ENCODE data around the gene RFX4. TPM values are rescaled to one million over a fixed set of nuclear protein-coding genes. Genes with fewer than 3 reads are reported as not detected.

Gene RFX4
- total and polyA plus RNA-seq, 2 of the 8 experiments (the other 6 are each of a cell fraction or from before 2014, with no cell fraction given) = 0.06 TPM; not detected in 1

- ChIA-PET POLR2A (ENCODE audit: partially characterized antibody) (interaction anchor here (1.0 kb wide), 1 partner anchor 193 kb away, joined by 3 read pairs; the partner anchor contains the start of gene RIC8B), CTCF (ENCODE audit: partially characterized antibody) (interaction anchor here (0.8 to 1.5 kb wide), 3 partner anchors 192 to 241 kb away, joined by 3 to 5 read pairs (median 4); partner anchors contain the start of gene POLR3B)
- Histone ChIP-seq H4K8ac (ENCODE audit: extremely low read depth, insufficient read depth, low read length) (no peak overlapping the region), H3K27ac (ENCODE audit: low read depth, low read length) (no peak overlapping the region), H3K4me3 (ENCODE audit: extremely low read depth in 1 of 4, insufficient read depth in 2 of 4, low read depth in 3 of 4, low read length in 4 of 4) (peak overlapping the region; percentile 12 to 72 (median 34); a peak in 5 of 8 replicates), H4K91ac (replicated peaks; ENCODE audit: insufficient read length, low read length) (no peak overlapping the region), H2BK12ac (ENCODE audit: low read depth, low read length) (0 out of 2 replicates have a peak overlapping the region, but pooled peaks have one; percentile 4), H3K36me3 (ENCODE audit: control insufficient read depth in 2 of 4, insufficient read depth in 4 of 4, low read length in 3 of 4) (no peaks in the 10 kb centered on the region; a peak in 1 of 8 replicates), H3K4ac (replicated peaks; ENCODE audit: insufficient read length, low read depth, low read length) (no peak overlapping the region), H3K23ac (ENCODE audit: insufficient read length) (no peak overlapping the region), H3K4me2 (ENCODE audit: insufficient read depth in 1 of 2, low read depth in 2 of 2, low read length in 2 of 2) (peak overlapping the region; percentile 88 to 91), H3K23me2 (ENCODE audit: low read depth, low read length) (peaks cover 20% of the 10 kb centered on the region; the same call in 1 of the 2 replicates), H3K9ac (replicated peaks in 1 of 4; ENCODE audit: extremely low read depth in 1 of 4, low read depth in 3 of 4, low read length in 3 of 4) (no peak overlapping the region; a peak in 1 of 7 replicates), H4K20me1 (replicated peaks in 1 of 2; ENCODE audit: control insufficient read depth in 1 of 2, insufficient read depth in 2 of 2, low read length in 2 of 2) (peaks cover 10 to 29% of the 10 kb centered on the region in 2 experiments), H2BK5ac (ENCODE audit: low read depth, low read length) (no peak overlapping the region), H3K18ac (ENCODE audit: extremely low read depth, low read length) (no peak overlapping the region; the same call in 1 of the 2 replicates), H3K4me1 (replicated peaks in 1 of 4; ENCODE audit: control insufficient read depth in 3 of 4, insufficient read depth in 4 of 4, low read length in 3 of 4) (peaks cover 7 to 31% (median 18%) of the 10 kb centered on the region in 4 experiments), H2BK120ac (replicated peaks; ENCODE audit: low read depth, low read length) (no peak overlapping the region), H3K79me1 (ENCODE audit: low read depth, low read length) (no peaks in the 10 kb centered on the region), H2BK15ac (ENCODE audit: low read length) (no peak overlapping the region), H3K14ac (ENCODE audit: insufficient read length) (no peak overlapping the region), H3K56ac (replicated peaks; ENCODE audit: insufficient read length, low read depth, low read length) (no peak overlapping the region), H3K27me3 (replicated peaks in 1 of 4; ENCODE audit: control insufficient read depth in 3 of 4, extremely low read depth in 1 of 4, insufficient read depth in 3 of 4, low read length in 3 of 4) (peaks cover 66 to 83% (median 79%) of the 10 kb centered on the region in 4 experiments), H2AK5ac (ENCODE audit: low read depth, low read length) (0 out of 2 replicates have a peak overlapping the region, but pooled peaks have one; percentile 3), H4K5ac (ENCODE audit: insufficient read length, low read depth, low read length) (no peak overlapping the region), H2AFZ (ENCODE audit: low read length) (no peak overlapping the region), H2BK20ac (ENCODE audit: low read length) (peak overlapping the region; percentile 86; the same call in 1 of the 2 replicates), H3K9me3 (ENCODE audit: insufficient read depth in 2 of 2, low read depth in 1 of 2, low read length in 1 of 2) (no peaks in the 10 kb centered on the region; a peak in 1 of 4 replicates), H3K79me2 (ENCODE audit: control insufficient read depth in 1 of 2, insufficient read depth in 2 of 2, low read length in 2 of 2) (no peaks in the 10 kb centered on the region)
- WGBS, 2 experiments (ENCODE audit: extremely low coverage in 1 of 2, insufficient coverage in 1 of 2, insufficient read length in 1 of 2, insufficient replicate concordance in 2 of 2, low coverage in 1 of 2, low lambda C conversion rate in 2 of 2, missing lambda C conversion rate in 1 of 2) = 1% methylated on average over 31 of the region's 52 CpGs; no CpG with 5 or more reads in 1 of the 2 experiments
- FAIRE-seq = peak; percentile 39
- peak in 1 of 2 experiments; percentile 84 for DNase-seq (ENCODE audit: low read depth in 1 of 2, low spot score in 2 of 2)
- TF ChIP-seq TEAD4 (IDR thresholded peaks at IDR 0.05; ENCODE audit: low read depth, low read length) (no peak), CHD2 (IDR thresholded peaks at IDR 0.05; ENCODE audit: low read length) (no peak), SIN3A (conservative IDR thresholded peaks at IDR 0.05 in 1 of 2, IDR thresholded peaks at IDR 0.05 in 1 of 2; ENCODE audit: low read depth in 1 of 2, low read length in 2 of 2) (0 out of 4 replicates have a peak, but pooled peaks of 1 of the 2 experiments have one; percentile 23), POLR2AphosphoS5 (IDR thresholded peaks at IDR 0.05; ENCODE audit: low read depth, low read length) (peak; percentile 60), SP1 (IDR thresholded peaks at IDR 0.05; ENCODE audit: low read depth, low read length) (no peak), HDAC2 (IDR thresholded peaks at IDR 0.05; ENCODE audit: borderline replicate concordance in 1 of 2, low read depth in 2 of 2, low read length in 2 of 2) (no peak), KDM4A (IDR thresholded peaks at IDR 0.05; ENCODE audit: low read depth, low read length, severe bottlenecking) (peak; percentile 43), E2F6 (IDR thresholded peaks at IDR 0.05) (no peak), SIX5 (IDR thresholded peaks at IDR 0.05; ENCODE audit: low read depth, low read length) (no peak), EGR1 (IDR thresholded peaks at IDR 0.05; ENCODE audit: borderline replicate concordance, low read depth, low read length) (peak; percentile 93), TAF1 (IDR thresholded peaks at IDR 0.05; ENCODE audit: low read depth, low read length) (no peak)
Measured at GRCh38 chr12:106581543-106582248, 1.1 kb upstream of the RFX4 start.
